ENCODE results near the gene AGMAT. TPM values are rescaled to one million over a fixed set of nuclear protein-coding genes. Genes with fewer than 3 reads are reported as not detected.
A peak's percentile ranks its signal among the peaks of the same experiment; 100 is the strongest.

Gene AGMAT
- total and polyA plus RNA-seq, 2 of the 13 experiments (the other 11 are each of a cell fraction or from before 2014, with no cell fraction given) = 59.1 to 174 TPM

GRCh38 chr1:15526490-15527339 is 58.1 kb downstream of the AGMAT start, which contains the start of gene DNAJC16 (continued):
- TF ChIP-seq KIAA2018 (CRISPR knock-in tag; IDR thresholded peaks at IDR 0.05; ENCODE audit: borderline replicate concordance) = peak; percentile 81
- no peak for TF ChIP-seq EEA1 (CRISPR knock-in tag; IDR thresholded peaks at IDR 0.05; ENCODE audit: borderline replicate concordance)
- no peak for TF ChIP-seq STAG1 (CRISPR knock-in tag; IDR thresholded peaks at IDR 0.05)
- TF ChIP-seq THAP8 (CRISPR knock-in tag; IDR thresholded peaks at IDR 0.05; ENCODE audit: borderline replicate concordance) = no peak
- TF ChIP-seq ELK4 (CRISPR knock-in tag; IDR thresholded peaks at IDR 0.05; ENCODE audit: borderline replicate concordance) = no peak
- no peak for TF ChIP-seq BCLAF1 (IDR thresholded peaks at IDR 0.05)
- TF ChIP-seq RBM22 (optimal IDR thresholded peaks at IDR 0.05; ENCODE audit: low read length) = peak; percentile 93
- TF ChIP-seq CEBPZ (IDR thresholded peaks at IDR 0.05; ENCODE audit: low read length) = no peak
- peak; percentile 95 for TF ChIP-seq RBFOX2 (IDR thresholded peaks at IDR 0.05; ENCODE audit: low read depth, low read length)
- peak; percentile 86 for TF ChIP-seq DMAP1 (CRISPR knock-in tag; IDR thresholded peaks at IDR 0.05)
- no peak for TF ChIP-seq SYNCRIP (IDR thresholded peaks at IDR 0.05; ENCODE audit: insufficient read depth, low read depth, low read length)
